ENCODE measurements around the gene MUSK. TPM values are rescaled to one million over a fixed set of nuclear protein-coding genes. Genes with fewer than 3 reads are reported as not detected.

MUSK gene
- total RNA-seq, 1 experiment from 2014 or later, result not detected

GRCh38 chr9:110764006-110764405 lies 95.4 kb downstream of the MUSK start:
- Histone ChIP-seq H3K27me3 (ENCODE audit: control insufficient read depth, insufficient read depth, low read length) (no peaks in the 10 kb centered on the region), H3K9me3 (ENCODE audit: control insufficient read depth, insufficient read depth, low read depth, low read length) (no peaks in the 10 kb centered on the region), H3K4me1 (ENCODE audit: control insufficient read depth, insufficient read depth, low read length) (no peaks in the 10 kb centered on the region), H3K36me3 (ENCODE audit: control insufficient read depth, insufficient read depth, low read length) (no peaks in the 10 kb centered on the region), H3K27ac (ENCODE audit: low read length) (no peak overlapping the region), H3K4me3 (ENCODE audit: low read depth in 2 of 2, low read length in 2 of 2) (no peak overlapping the region)
- in situ Hi-C loops (cut with HindIII; ENCODE audit: low pct_unique_long_range_greater_than_20kb, low sequenced_read_pairs) (no loop called here), intact Hi-C loops (cut with micrococcal nuclease; ENCODE audit: unreplicated experiment) (no loop called here)
- ChIA-PET POLR2A (no interaction called here), CTCF (no interaction called here)
- no TSS peak for BruUV-seq (replicated peaks)
- ATAC-seq, result no peak
- TF ChIP-seq TCF7L2 (IDR thresholded peaks at IDR 0.05; ENCODE audit: low read depth, low read length) (no peak), REST (IDR thresholded peaks at IDR 0.05; ENCODE audit: insufficient read depth in 1 of 2, low read depth in 2 of 2, low read length in 1 of 2) (no peak), SIN3A (IDR thresholded peaks at IDR 0.05; ENCODE audit: borderline replicate concordance, insufficient read depth, low read depth, low read length) (no peak), POLR2AphosphoS5 (IDR thresholded peaks at IDR 0.05; ENCODE audit: low read depth, low read length) (no peak), CTCF (IDR thresholded peaks at IDR 0.05) (no peak)
- DNase-seq (ENCODE audit: low read depth, low spot score), result no peak

- in situ Hi-C loops (cut with HindIII; ENCODE audit: low pct_unique_long_range_greater_than_20kb, low sequenced_read_pairs) (no loop called here), intact Hi-C loops (cut with micrococcal nuclease; ENCODE audit: unreplicated experiment) (no loop called here)
- ChIA-PET CTCF (no interaction called here), POLR2A (no interaction called here)
- no peaks in the 10 kb centered on the region for H3K9me3 ChIP-seq (ENCODE audit: control insufficient read depth, insufficient read depth, low read depth, low read length)
- no peak overlapping the region for H3K27ac ChIP-seq (ENCODE audit: low read length)
- H3K36me3 ChIP-seq (ENCODE audit: control insufficient read depth, insufficient read depth, low read length), result no peaks in the 10 kb centered on the region
- no peak for TF ChIP-seq TCF7L2 (IDR thresholded peaks at IDR 0.05; ENCODE audit: low read depth, low read length)
- no peak for TF ChIP-seq POLR2AphosphoS5 (IDR thresholded peaks at IDR 0.05; ENCODE audit: low read depth, low read length)
- TF ChIP-seq CTCF (IDR thresholded peaks at IDR 0.05), result no peak
- no peak for TF ChIP-seq REST (IDR thresholded peaks at IDR 0.05; ENCODE audit: insufficient read depth in 1 of 2, low read depth in 2 of 2, low read length in 1 of 2)
- TF ChIP-seq SIN3A (IDR thresholded peaks at IDR 0.05; ENCODE audit: borderline replicate concordance, insufficient read depth, low read depth, low read length), result no peak
- no TSS peak for BruUV-seq (replicated peaks)
- ATAC-seq, result no peak
- no peaks in the 10 kb centered on the region for H3K4me1 ChIP-seq (ENCODE audit: control insufficient read depth, insufficient read depth, low read length)
- no peaks in the 10 kb centered on the region for H3K27me3 ChIP-seq (ENCODE audit: control insufficient read depth, insufficient read depth, low read length)
- no peak for DNase-seq (ENCODE audit: low read depth, low spot score)
- H3K4me3 ChIP-seq (ENCODE audit: low read depth in 2 of 2, low read length in 2 of 2), result no peak overlapping the region
These were observed 97.3 kb downstream of the MUSK start for GRCh38 chr9:110765926-110766325.

All from Panc1 (cell line).